Uterus (tissue), 4 donors: ENCODE results near the gene SPATA16. TPM values are rescaled to one million over a fixed set of nuclear protein-coding genes. Genes with fewer than 3 reads are reported as not detected.

Experiments
- DNase-seq, 2 donors: peaks; one replicate each; pipeline ENCODE4 v3.0.0-alpha.2; 2019 to 2020
- H3K27ac ChIP-seq, 2 donors: fragments of 200-600 bp; sonication (generic); 1 replicate in 1 of 2; 2 replicates in 1 of 2; pipeline ENCODE4 v1.5.1; 2016 to 2018
- H3K27me3 ChIP-seq, 2 donors: fragments of 200-600 bp; sonication (generic); one replicate each; pipeline ENCODE4 v1.5.1; 2018 to 2019; ENCODE audit warnings: control low read depth in 1 of 2
- H3K36me3 ChIP-seq, 2 donors: fragments of 200-600 bp; sonication (generic); one replicate each; pipeline ENCODE4 v1.5.1; 2019; ENCODE audit warnings: control low read depth in 1 of 2
- H3K4me1 ChIP-seq, 2 donors: fragments of 200-600 bp; sonication (generic); one replicate each; pipeline ENCODE4 v1.5.1; 2018 to 2019; ENCODE audit warnings: control low read depth in 1 of 2
- H3K4me3 ChIP-seq, 2 donors: fragments of 200-600 bp; sonication (generic); 1 replicate in 1 of 2; 2 replicates in 1 of 2; pipeline ENCODE4 v1.5.1; 2018 to 2019; ENCODE audit warnings: mild to moderate bottlenecking in 1 of 2
- H3K9me3 ChIP-seq, 2 donors: fragments of 200-600 bp; sonication (generic); one replicate each; pipeline ENCODE4 v1.5.1; 2019; ENCODE audit warnings: control low read depth in 1 of 2
- CTCF ChIP-seq, 4 experiments: fragments of 200-600 bp in 2 of 4; fragments of 450-650 bp in 2 of 4; sonication (generic) in 2 of 4; IDR thresholded peaks; one replicate each; pipeline ENCODE4 v1.5.1; 2016 to 2019; ENCODE audit warnings: antibody characterized with exemption in 4 of 4, mild to moderate bottlenecking in 2 of 4, moderate library complexity in 1 of 4
- POLR2A ChIP-seq, 2 donors: fragments of 450-650 bp; IDR thresholded peaks; one replicate each; pipeline ENCODE4 v1.6.1; 2016; ENCODE audit warnings: antibody characterized with exemption in 2 of 2, mild to moderate bottlenecking in 1 of 2, moderate library complexity in 1 of 2
- intact Hi-C: fragments of 100-400 bp; cut with DNase I; formaldehyde crosslinking; loops from one replicate; pipeline ENCODE4 v1.15.1; 2023; ENCODE audit warnings: low total_unique reads
- total RNA-seq, 4 donors: library from RNA; depleted of rRNA in 3 of 4; stranded (reverse); fragments of >200 nt in 3 of 4; gene quantifications; one replicate each; pipeline versions ENCODE4 v1.1.0 to v1.2.4, GENCODE V29; 2014 to 2023
- donor health status: DM: yes; HTN: yes; CAD: no.

SPATA16 gene
- total RNA-seq, 4 donors from 2014 or later: not detected

GRCh38 chr3:172848910-172849309 is 292.1 kb downstream of the SPATA16 start:
- H3K36me3 ChIP-seq: no peaks in the 10 kb centered on the region
- H3K9me3 ChIP-seq: no peaks in the 10 kb centered on the region
- intact Hi-C loops: no loop called here
- no peak for DNase-seq
- H3K4me3 ChIP-seq: no peak overlapping the region
- H3K4me1 ChIP-seq: no peaks in the 10 kb centered on the region
- H3K27me3 ChIP-seq: no peaks in the 10 kb centered on the region
- TF ChIP-seq CTCF (IDR thresholded peaks at IDR 0.05) (no peak), POLR2A (IDR thresholded peaks at IDR 0.05) (no peak)
- no peak overlapping the region for H3K27ac ChIP-seq

- H3K27me3 ChIP-seq: no peaks in the 10 kb centered on the region
- intact Hi-C loops: no loop called here
- DNase-seq: no peak
- TF ChIP-seq CTCF (IDR thresholded peaks at IDR 0.05) (no peak), POLR2A (IDR thresholded peaks at IDR 0.05) (no peak)
- H3K4me1 ChIP-seq: no peaks in the 10 kb centered on the region
- H3K4me3 ChIP-seq: no peak overlapping the region
- no peaks in the 10 kb centered on the region for H3K9me3 ChIP-seq
- no peaks in the 10 kb centered on the region for H3K36me3 ChIP-seq
- H3K27ac ChIP-seq: no peak overlapping the region
Measured at GRCh38 chr3:172847292-172847691, 293.7 kb downstream of the SPATA16 start.

- intact Hi-C loops: no loop called here
- H3K9me3 ChIP-seq: no peaks in the 10 kb centered on the region
- H3K27ac ChIP-seq: no peak overlapping the region
- DNase-seq: no peak
- no peaks in the 10 kb centered on the region for H3K36me3 ChIP-seq
- no peak for TF ChIP-seq CTCF (IDR thresholded peaks at IDR 0.05)
- TF ChIP-seq POLR2A (IDR thresholded peaks at IDR 0.05): no peak
- H3K4me3 ChIP-seq: no peak overlapping the region
- H3K4me1 ChIP-seq: no peaks in the 10 kb centered on the region
- H3K27me3 ChIP-seq: no peaks in the 10 kb centered on the region
Measured at GRCh38 chr3:172846706-172847105, 294.3 kb downstream of the SPATA16 start.

GRCh38 chr3:172846103-172846561 is 294.9 kb downstream of the SPATA16 start:
- Histone ChIP-seq H3K27ac (no peak overlapping the region), H3K27me3 (no peaks in the 10 kb centered on the region), H3K36me3 (no peaks in the 10 kb centered on the region), H3K9me3 (no peaks in the 10 kb centered on the region), H3K4me1 (no peaks in the 10 kb centered on the region), H3K4me3 (no peak overlapping the region)
- TF ChIP-seq POLR2A (IDR thresholded peaks at IDR 0.05) (no peak), CTCF (IDR thresholded peaks at IDR 0.05) (no peak)
- DNase-seq: no peak
- intact Hi-C loops: no loop called here

- TF ChIP-seq POLR2A (IDR thresholded peaks at IDR 0.05) (no peak), CTCF (IDR thresholded peaks at IDR 0.05) (no peak)
- H3K27me3 ChIP-seq: no peaks in the 10 kb centered on the region
- no peaks in the 10 kb centered on the region for H3K36me3 ChIP-seq
- H3K9me3 ChIP-seq: no peaks in the 10 kb centered on the region
- H3K4me1 ChIP-seq: no peaks in the 10 kb centered on the region
- intact Hi-C loops: no loop called here
- H3K4me3 ChIP-seq: no peak overlapping the region
- no peak for DNase-seq
- H3K27ac ChIP-seq: no peak overlapping the region
Measured at GRCh38 chr3:172844428-172844827, 296.6 kb downstream of the SPATA16 start.
